OCI-LY3 (cell line): ENCODE results near the gene PRAC2.
"Not testable (repeated sequence)": the region's sequence is repeated elsewhere in the genome, so short reads cannot be mapped to it uniquely, and the experiment has no call there.

Experiments used
- H2AFZ ChIP-seq: fragments of 200-600, 300-600 bp; shearing (Covaris generic); 2 replicates; pipeline ENCODE4 v1.6.0; 2014; ENCODE audit warnings: antibody characterized with exemption, low read depth, low read length
- H3K27ac ChIP-seq: fragments of 200-600, 300-600 bp; sonication (generic); 2 replicates; pipeline ENCODE4 v1.5.1; 2014; ENCODE audit warnings: mild to moderate bottlenecking, low read length, moderate library complexity, mixed read lengths
- H3K27me3 ChIP-seq: fragments of 200-600, 300-600 bp; sonication (generic); 2 replicates; pipeline ENCODE4 v1.6.1; 2014; ENCODE audit warnings: low read depth, low read length, mixed read lengths
- H3K36me3 ChIP-seq: fragments of 200-600, 300-600 bp; sonication (generic); replicated peaks from 2 replicates; pipeline ENCODE3; 2014; ENCODE audit warnings: low read depth, low read length, mixed read lengths
- H3K4me1 ChIP-seq: fragments of 300-600, 200-600 bp; sonication (generic); 2 replicates; pipeline ENCODE4 v1.6.1; 2014; ENCODE audit warnings: low read length, mixed read lengths
- H3K4me2 ChIP-seq: fragments of 200-600, 300-600 bp; sonication (generic); 2 replicates; pipeline ENCODE4 v1.6.1; 2014; ENCODE audit warnings: low read length, mixed read lengths
- H3K4me3 ChIP-seq: fragments of 300-600, 200-600 bp; sonication (generic); 2 replicates; pipeline ENCODE4 v1.5.1; 2014; ENCODE audit warnings: antibody characterized with exemption, mild to moderate bottlenecking, low read length, moderate library complexity
- H3K79me2 ChIP-seq: fragments of 300-600, 200-600 bp; shearing (Covaris generic); 2 replicates; pipeline ENCODE4 v1.6.1; 2014; ENCODE audit warnings: mild to moderate bottlenecking, low read length, mixed read lengths
- H3K9ac ChIP-seq: fragments of 300-600, 200-600 bp; shearing (Covaris generic); 2 replicates; pipeline ENCODE4 v1.6.0; 2014; ENCODE audit warnings: mild to moderate bottlenecking, low read length, moderate library complexity
- H3K9me3 ChIP-seq: fragments of 200-600, 300-600 bp; shearing (Covaris generic); 2 replicates; pipeline ENCODE4 v1.6.1; 2014; ENCODE audit warnings: low read length, mixed read lengths; ENCODE audit not compliant: insufficient read depth
- H4K20me1 ChIP-seq: fragments of 200-600, 300-600 bp; sonication (generic); 2 replicates; pipeline ENCODE4 v1.6.1; 2016; ENCODE audit warnings: low read length, mixed read lengths; ENCODE audit not compliant: insufficient read depth
- EZH2phosphoT487 ChIP-seq: fragments of 200-600 bp; shearing (Covaris generic); IDR thresholded peaks from 2 replicates; pipeline ENCODE4 v1.6.1; 2018; ENCODE audit warnings: antibody characterized with exemption, mixed run types, low read depth
- TF ChIP-seq, protein P1 (sequence below): fragments of 200-600, 300-600 bp; sonication (generic); IDR thresholded peaks from 2 replicates; pipeline ENCODE4 v1.5.1; 2014; ENCODE audit warnings: antibody characterized with exemption, low read length, low read depth

Gene PRAC2

DNA sequence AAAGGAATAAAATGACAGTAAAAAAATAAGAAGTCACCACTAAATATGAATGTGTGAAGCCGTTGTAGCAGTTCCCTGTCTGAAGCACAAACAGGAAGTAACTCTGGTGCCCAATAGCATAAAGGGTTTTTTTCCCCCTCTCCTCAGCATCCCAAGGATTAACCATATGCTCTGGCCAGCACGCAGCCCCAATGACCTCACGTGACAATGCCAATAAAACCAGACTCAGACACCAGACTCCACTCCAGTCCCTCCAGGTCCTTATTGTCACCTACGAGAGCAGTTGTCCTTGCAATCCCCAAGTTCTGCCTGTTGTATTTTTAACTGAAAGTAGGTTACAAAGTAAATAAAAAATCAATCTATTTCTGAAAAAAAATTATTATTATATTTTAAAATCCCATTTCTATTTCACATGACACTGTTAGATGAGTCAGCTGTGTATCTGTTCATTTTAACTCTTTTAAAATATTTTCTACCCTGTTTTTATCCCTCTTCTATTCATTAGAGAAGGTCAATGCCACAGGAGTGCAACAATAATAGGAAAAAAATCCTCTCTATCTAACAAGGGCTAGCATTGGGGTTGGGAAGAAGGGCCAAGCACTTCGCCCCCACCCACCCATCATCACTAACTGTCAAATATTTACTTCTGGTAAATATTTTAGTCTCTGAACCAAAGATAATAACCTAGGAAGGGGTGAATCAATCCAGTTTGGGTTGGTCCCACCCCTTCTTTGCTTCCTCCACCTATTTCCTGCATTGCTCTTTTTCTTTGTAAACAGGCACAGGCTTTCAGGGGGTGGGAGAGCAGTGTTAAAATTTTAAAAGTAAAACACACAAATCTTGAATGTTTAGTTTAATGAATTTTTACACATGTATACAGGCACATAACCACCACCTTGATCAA, 7.2 kb upstream of the PRAC2 start:
- no peaks in the 10 kb centered on the region for H3K79me2 ChIP-seq
- H3K27me3 ChIP-seq = no peaks in the 10 kb centered on the region; the same call in 1 of the 2 replicates
- TF ChIP-seq, protein P1, sequence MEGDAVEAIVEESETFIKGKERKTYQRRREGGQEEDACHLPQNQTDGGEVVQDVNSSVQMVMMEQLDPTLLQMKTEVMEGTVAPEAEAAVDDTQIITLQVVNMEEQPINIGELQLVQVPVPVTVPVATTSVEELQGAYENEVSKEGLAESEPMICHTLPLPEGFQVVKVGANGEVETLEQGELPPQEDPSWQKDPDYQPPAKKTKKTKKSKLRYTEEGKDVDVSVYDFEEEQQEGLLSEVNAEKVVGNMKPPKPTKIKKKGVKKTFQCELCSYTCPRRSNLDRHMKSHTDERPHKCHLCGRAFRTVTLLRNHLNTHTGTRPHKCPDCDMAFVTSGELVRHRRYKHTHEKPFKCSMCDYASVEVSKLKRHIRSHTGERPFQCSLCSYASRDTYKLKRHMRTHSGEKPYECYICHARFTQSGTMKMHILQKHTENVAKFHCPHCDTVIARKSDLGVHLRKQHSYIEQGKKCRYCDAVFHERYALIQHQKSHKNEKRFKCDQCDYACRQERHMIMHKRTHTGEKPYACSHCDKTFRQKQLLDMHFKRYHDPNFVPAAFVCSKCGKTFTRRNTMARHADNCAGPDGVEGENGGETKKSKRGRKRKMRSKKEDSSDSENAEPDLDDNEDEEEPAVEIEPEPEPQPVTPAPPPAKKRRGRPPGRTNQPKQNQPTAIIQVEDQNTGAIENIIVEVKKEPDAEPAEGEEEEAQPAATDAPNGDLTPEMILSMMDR = no peak
- no peak for TF ChIP-seq EZH2phosphoT487
- H3K27ac ChIP-seq = no peak overlapping the region
- peak overlapping the region; percentile 62; the same call in 1 of the 2 replicates for H2AFZ ChIP-seq
- H3K4me2 ChIP-seq = no peak overlapping the region; the same call in 1 of the 2 replicates
- no peaks in the 10 kb centered on the region for H4K20me1 ChIP-seq
- no peaks in the 10 kb centered on the region for H3K4me1 ChIP-seq
- no peak overlapping the region for H3K9ac ChIP-seq
- H3K9me3 ChIP-seq = no peaks in the 10 kb centered on the region
- no peaks in the 10 kb centered on the region for H3K36me3 ChIP-seq
- no peak overlapping the region for H3K4me3 ChIP-seq

DNA sequence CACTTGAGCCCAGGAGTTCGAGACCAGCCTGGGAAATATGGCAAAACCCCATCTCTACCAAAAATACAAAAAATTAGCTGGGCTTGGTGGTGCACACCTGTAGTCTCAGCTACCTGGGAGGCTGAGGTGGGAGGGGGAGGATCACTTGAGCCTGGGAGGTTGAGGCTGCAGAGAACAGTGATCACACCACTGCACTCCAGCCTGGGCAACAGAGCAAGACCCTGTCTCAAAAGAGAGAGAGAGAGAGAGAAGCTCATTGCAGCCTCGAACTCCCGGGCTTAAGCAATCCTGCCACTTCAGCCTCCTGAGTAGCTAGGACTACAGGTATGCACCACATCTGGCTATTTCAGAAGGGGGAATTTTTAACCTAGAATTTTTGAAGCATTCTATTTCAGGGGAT, 6.4 kb upstream of the PRAC2 start:
- H3K9ac ChIP-seq, H3K27ac ChIP-seq, H2AFZ ChIP-seq, H3K36me3 ChIP-seq, H3K27me3 ChIP-seq, H3K4me3 ChIP-seq, H3K4me1 ChIP-seq, H4K20me1 ChIP-seq, H3K9me3 ChIP-seq, H3K4me2 ChIP-seq, H3K79me2 ChIP-seq: not testable (repeated sequence)

DNA sequence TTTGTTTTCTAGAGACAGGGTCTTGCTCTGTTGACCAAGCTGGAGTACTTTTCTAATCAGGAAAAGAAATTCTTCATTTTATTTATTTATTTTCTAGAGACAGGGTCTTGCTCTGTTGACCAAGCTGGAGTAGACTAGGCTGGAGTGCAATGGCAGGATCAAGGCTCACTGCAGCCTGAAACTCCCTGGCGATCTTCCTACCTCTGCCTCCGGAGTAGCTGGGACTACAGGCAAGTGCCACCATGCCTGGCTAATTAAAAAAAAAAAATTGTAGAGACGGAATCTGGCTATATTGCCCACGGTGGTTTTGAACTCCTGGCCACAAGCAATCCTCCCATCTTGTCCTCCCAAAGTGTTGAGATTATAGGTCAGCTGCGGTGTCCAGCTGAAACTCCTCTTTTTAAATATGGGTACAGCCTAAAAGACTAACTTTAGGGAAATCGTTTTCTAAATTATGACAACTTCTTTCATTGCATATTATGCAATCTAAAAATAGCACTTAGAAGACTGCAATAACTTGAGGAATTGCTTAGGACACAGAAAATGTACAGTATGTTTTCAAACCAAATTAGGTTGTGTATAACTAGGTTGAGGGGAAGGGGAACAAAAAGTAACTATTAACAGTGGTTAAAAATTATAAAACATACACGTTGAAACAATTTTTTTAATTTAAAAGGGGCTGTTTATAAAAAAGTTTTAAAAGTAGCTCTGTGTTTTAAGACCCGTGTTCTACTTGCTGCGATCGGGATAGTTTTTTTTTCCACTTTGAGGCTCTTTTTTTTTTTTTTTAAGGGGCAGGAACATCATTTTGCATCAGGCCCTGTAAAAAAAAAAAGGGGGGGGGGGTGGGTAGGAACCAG, 5.4 kb upstream of the PRAC2 start:
- Histone ChIP-seq H2AFZ (no peak overlapping the region), H3K79me2 (no peaks in the 10 kb centered on the region), H3K4me2 (no peak overlapping the region), H3K9me3 (no peaks in the 10 kb centered on the region), H4K20me1 (no peaks in the 10 kb centered on the region), H3K4me3 (no peak overlapping the region), H3K27ac (no peak overlapping the region), H3K9ac (no peak overlapping the region), H3K36me3 (no peaks in the 10 kb centered on the region), H3K4me1 (peaks cover under 1% of the 10 kb centered on the region), H3K27me3 (no peaks in the 10 kb centered on the region)
- TF ChIP-seq EZH2phosphoT487 = no peak
- TF ChIP-seq, protein P1 = no peak

DNA sequence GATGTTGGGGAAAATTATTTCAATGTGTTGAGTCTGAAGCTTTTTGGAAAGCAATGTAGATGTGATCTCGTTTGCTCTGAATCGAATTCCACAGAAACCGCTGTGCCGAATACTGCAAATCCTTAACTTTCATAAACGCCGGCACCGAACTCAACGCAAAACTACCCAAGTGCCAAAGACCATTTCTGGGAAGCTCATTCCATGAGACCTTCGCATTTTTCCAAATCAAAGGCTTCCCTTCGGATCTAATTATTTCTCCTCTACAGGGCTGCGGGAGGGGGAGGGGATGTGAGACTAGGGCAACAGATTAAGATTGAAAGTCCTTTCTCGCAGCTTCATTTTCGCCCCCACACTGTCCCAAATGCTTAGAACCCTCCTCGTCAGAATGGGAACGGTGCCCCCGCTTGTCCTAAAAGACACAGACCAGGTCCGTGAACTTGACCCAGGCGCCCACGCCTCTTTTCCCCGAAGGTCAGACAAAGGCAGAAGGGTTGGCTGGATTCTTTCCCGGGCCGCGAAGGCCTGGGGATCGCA, 4.7 kb upstream of the PRAC2 start:
- peaks cover 7% of the 10 kb centered on the region for H3K4me1 ChIP-seq
- H3K4me3 ChIP-seq = no peak overlapping the region
- no peak overlapping the region for H3K27ac ChIP-seq
- no peak overlapping the region for H2AFZ ChIP-seq
- H3K9me3 ChIP-seq = no peaks in the 10 kb centered on the region
- no peaks in the 10 kb centered on the region for H3K27me3 ChIP-seq
- no peak overlapping the region for H3K4me2 ChIP-seq
- H4K20me1 ChIP-seq = no peaks in the 10 kb centered on the region
- TF ChIP-seq, protein P1 = no peak
- TF ChIP-seq EZH2phosphoT487 = no peak
- no peaks in the 10 kb centered on the region for H3K79me2 ChIP-seq
- no peak overlapping the region for H3K9ac ChIP-seq
- no peaks in the 10 kb centered on the region for H3K36me3 ChIP-seq
